ENCODE measurements around the gene TMEM178A.

Gene TMEM178A

DNA sequence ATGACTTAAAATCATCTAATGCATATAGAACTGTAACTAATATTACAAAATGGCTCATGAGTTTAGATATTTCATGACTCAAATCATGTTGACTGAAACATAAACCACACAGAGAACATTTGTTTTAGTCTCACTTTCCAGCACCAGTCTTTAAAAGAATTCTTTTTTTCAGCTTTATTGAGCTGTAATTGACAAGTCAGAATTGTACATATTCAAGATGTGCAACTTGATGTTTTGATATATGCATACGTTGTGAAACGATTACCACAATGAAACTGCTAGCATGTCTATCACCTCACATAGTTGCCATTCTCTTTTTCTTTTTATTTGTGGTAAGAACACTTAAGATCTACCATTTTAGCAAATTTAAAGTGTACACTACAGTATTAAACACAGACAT lies 25.0 kb upstream of the TMEM178A start:
- no peaks in the 10 kb centered on the region for H4K20me1 ChIP-seq (ENCODE audit: insufficient read depth, low read length)
- H3K27ac ChIP-seq (ENCODE audit: low read length): no peak overlapping the region
- H3K36me3 ChIP-seq (replicated peaks; ENCODE audit: insufficient read depth, low read length): no peaks in the 10 kb centered on the region
- no peaks in the 10 kb centered on the region for H3K4me1 ChIP-seq (ENCODE audit: low read length)
- no peak overlapping the region for H2AFZ ChIP-seq (ENCODE audit: low read length)
- no peak overlapping the region for H3K4me2 ChIP-seq (ENCODE audit: low read depth, low read length)
- H3K79me2 ChIP-seq (ENCODE audit: low read length): no peaks in the 10 kb centered on the region
- H3F3A ChIP-seq (ENCODE audit: insufficient read depth, low read length): no peaks in the 10 kb centered on the region
- H3K9me3 ChIP-seq (replicated peaks; ENCODE audit: insufficient read depth, low read length): no peaks in the 10 kb centered on the region
- no peak overlapping the region for H3K4me3 ChIP-seq (ENCODE audit: low read length)
- DNase-seq: no peak
- no peaks in the 10 kb centered on the region for H3K9me2 ChIP-seq (replicated peaks; ENCODE audit: insufficient read depth, low read length)
- no peak overlapping the region for H3K9ac ChIP-seq (ENCODE audit: low read length)
- H3K27me3 ChIP-seq (replicated peaks; ENCODE audit: insufficient read depth, low read length): no peaks in the 10 kb centered on the region
- TF ChIP-seq, protein P1, sequence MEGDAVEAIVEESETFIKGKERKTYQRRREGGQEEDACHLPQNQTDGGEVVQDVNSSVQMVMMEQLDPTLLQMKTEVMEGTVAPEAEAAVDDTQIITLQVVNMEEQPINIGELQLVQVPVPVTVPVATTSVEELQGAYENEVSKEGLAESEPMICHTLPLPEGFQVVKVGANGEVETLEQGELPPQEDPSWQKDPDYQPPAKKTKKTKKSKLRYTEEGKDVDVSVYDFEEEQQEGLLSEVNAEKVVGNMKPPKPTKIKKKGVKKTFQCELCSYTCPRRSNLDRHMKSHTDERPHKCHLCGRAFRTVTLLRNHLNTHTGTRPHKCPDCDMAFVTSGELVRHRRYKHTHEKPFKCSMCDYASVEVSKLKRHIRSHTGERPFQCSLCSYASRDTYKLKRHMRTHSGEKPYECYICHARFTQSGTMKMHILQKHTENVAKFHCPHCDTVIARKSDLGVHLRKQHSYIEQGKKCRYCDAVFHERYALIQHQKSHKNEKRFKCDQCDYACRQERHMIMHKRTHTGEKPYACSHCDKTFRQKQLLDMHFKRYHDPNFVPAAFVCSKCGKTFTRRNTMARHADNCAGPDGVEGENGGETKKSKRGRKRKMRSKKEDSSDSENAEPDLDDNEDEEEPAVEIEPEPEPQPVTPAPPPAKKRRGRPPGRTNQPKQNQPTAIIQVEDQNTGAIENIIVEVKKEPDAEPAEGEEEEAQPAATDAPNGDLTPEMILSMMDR (IDR thresholded peaks at IDR 0.05; ENCODE audit: low read length): no peak

DNA sequence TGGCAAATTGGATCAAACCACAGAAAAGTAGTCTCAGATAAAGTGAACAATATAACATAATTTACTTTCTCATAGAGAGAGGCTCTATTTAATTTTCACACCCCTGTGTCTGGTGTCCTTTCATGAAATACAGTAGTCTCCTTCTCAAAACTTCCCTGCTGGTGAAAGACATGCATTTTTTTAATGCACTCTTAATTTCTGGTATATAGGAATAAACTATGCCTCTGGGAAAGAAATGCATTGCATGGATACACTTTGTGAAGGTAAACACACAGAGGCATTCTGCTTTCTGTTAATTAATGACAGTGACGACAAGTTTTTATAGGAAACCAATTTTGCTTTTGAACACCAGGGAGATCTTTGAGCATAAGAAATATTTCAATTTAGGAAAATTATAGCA lies 24.1 kb upstream of the TMEM178A start:
- Histone ChIP-seq H3K9me2 (replicated peaks; ENCODE audit: insufficient read depth, low read length) (no peaks in the 10 kb centered on the region), H3K9ac (ENCODE audit: low read length) (no peak overlapping the region), H3K79me2 (ENCODE audit: low read length) (no peaks in the 10 kb centered on the region), H4K20me1 (ENCODE audit: insufficient read depth, low read length) (no peaks in the 10 kb centered on the region), H2AFZ (ENCODE audit: low read length) (no peak overlapping the region), H3K4me3 (ENCODE audit: low read length) (no peak overlapping the region), H3F3A (ENCODE audit: insufficient read depth, low read length) (no peaks in the 10 kb centered on the region), H3K27me3 (replicated peaks; ENCODE audit: insufficient read depth, low read length) (no peaks in the 10 kb centered on the region), H3K36me3 (replicated peaks; ENCODE audit: insufficient read depth, low read length) (no peaks in the 10 kb centered on the region), H3K9me3 (replicated peaks; ENCODE audit: insufficient read depth, low read length) (no peaks in the 10 kb centered on the region), H3K27ac (ENCODE audit: low read length) (no peak overlapping the region), H3K4me1 (ENCODE audit: low read length) (no peaks in the 10 kb centered on the region), H3K4me2 (ENCODE audit: low read depth, low read length) (no peak overlapping the region)
- DNase-seq: no peak
- no peak for TF ChIP-seq EZH2 (optimal IDR thresholded peaks at IDR 0.05; ENCODE audit: low read depth, low read length)

GRCh38 chr2:39642051-39642718 lies 23.5 kb upstream of the TMEM178A start:
- H3K9ac ChIP-seq (ENCODE audit: low read length): no peak overlapping the region
- no peaks in the 10 kb centered on the region for H3K79me2 ChIP-seq (ENCODE audit: low read length)
- no peak overlapping the region for H3K4me3 ChIP-seq (ENCODE audit: low read length)
- no peaks in the 10 kb centered on the region for H3K9me3 ChIP-seq (replicated peaks; ENCODE audit: insufficient read depth, low read length)
- no peaks in the 10 kb centered on the region for H3K4me1 ChIP-seq (ENCODE audit: low read length)
- H3K27ac ChIP-seq (ENCODE audit: low read length): no peak overlapping the region
- DNase-seq: no peak
- TF ChIP-seq, protein P1 (IDR thresholded peaks at IDR 0.05; ENCODE audit: low read length): no peak
- TF ChIP-seq EZH2phosphoT487 (IDR thresholded peaks at IDR 0.05; ENCODE audit: low read length) (no peak), EZH2 (optimal IDR thresholded peaks at IDR 0.05; ENCODE audit: low read depth, low read length) (no peak)
- H3F3A ChIP-seq (ENCODE audit: insufficient read depth, low read length): no peaks in the 10 kb centered on the region
- H3K9me2 ChIP-seq (replicated peaks; ENCODE audit: insufficient read depth, low read length): no peaks in the 10 kb centered on the region
- H3K36me3 ChIP-seq (replicated peaks; ENCODE audit: insufficient read depth, low read length): no peaks in the 10 kb centered on the region
- H4K20me1 ChIP-seq (ENCODE audit: insufficient read depth, low read length): no peaks in the 10 kb centered on the region
- no peak overlapping the region for H3K4me2 ChIP-seq (ENCODE audit: low read depth, low read length)
- no peak overlapping the region for H2AFZ ChIP-seq (ENCODE audit: low read length)
- no peaks in the 10 kb centered on the region for H3K27me3 ChIP-seq (replicated peaks; ENCODE audit: insufficient read depth, low read length)

- H3K4me1 ChIP-seq (ENCODE audit: low read length): no peaks in the 10 kb centered on the region
- H3K9ac ChIP-seq (ENCODE audit: low read length): no peak overlapping the region
- no peaks in the 10 kb centered on the region for H3K9me3 ChIP-seq (replicated peaks; ENCODE audit: insufficient read depth, low read length)
- no peaks in the 10 kb centered on the region for H3K9me2 ChIP-seq (replicated peaks; ENCODE audit: insufficient read depth, low read length)
- H3K36me3 ChIP-seq (replicated peaks; ENCODE audit: insufficient read depth, low read length): no peaks in the 10 kb centered on the region
- TF ChIP-seq, protein P1 (IDR thresholded peaks at IDR 0.05; ENCODE audit: low read length): no peak
- TF ChIP-seq EZH2 (optimal IDR thresholded peaks at IDR 0.05; ENCODE audit: low read depth, low read length) (no peak), EZH2phosphoT487 (IDR thresholded peaks at IDR 0.05; ENCODE audit: low read length) (no peak)
- H2AFZ ChIP-seq (ENCODE audit: low read length): no peak overlapping the region
- H3K4me2 ChIP-seq (ENCODE audit: low read depth, low read length): no peak overlapping the region
- no peaks in the 10 kb centered on the region for H4K20me1 ChIP-seq (ENCODE audit: insufficient read depth, low read length)
- no peak overlapping the region for H3K27ac ChIP-seq (ENCODE audit: low read length)
- no peaks in the 10 kb centered on the region for H3K27me3 ChIP-seq (replicated peaks; ENCODE audit: insufficient read depth, low read length)
- no peak for DNase-seq
- no peaks in the 10 kb centered on the region for H3F3A ChIP-seq (ENCODE audit: insufficient read depth, low read length)
- no peaks in the 10 kb centered on the region for H3K79me2 ChIP-seq (ENCODE audit: low read length)
- H3K4me3 ChIP-seq (ENCODE audit: low read length): no peak overlapping the region
These were observed 19.9 kb upstream of the TMEM178A start for GRCh38 chr2:39645826-39646225.
